Measurements from ENCODE around the gene GFY. TPM values are rescaled to one million over a fixed set of nuclear protein-coding genes. Genes with fewer than 3 reads are reported as not detected.

GFY gene
- total RNA-seq, 2 experiments from 2014 or later, result not detected

DNA sequence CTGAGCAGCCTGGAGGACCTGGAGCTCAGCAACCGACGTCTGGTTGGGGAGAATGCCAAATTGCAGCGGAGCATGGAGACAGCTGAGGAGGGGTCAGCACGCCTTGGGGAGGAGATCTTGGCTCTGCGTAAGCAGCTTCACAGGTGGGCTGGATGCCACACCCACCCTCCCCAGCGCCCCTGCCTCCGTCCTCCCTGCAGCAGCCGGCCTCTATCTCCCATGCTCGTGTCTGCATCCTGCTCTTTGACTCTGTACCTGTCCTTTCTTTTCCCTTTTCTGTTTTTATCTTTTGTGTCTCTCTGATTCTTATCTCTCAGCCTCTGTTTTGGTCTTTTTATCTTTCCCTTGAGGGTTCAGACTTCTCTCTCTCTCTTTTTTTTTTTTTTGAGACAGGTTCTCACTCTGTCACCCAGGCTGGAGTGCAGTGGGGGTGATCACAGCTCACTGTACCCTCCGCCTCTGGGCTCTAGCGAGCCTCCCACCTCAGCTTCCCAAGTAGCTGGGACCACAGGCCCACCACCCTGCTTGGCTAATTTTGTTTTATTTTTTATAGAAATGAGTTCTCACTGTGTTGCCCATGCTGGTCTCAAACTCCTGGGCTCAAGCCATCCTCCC, 27.1 kb upstream of the GFY start:
- Mint-ChIP-seq H3K4me1 (ENCODE audit: low read depth) (peaks cover 10% of the 10 kb centered on the region), H3K36me3 (ENCODE audit: low read depth) (no peaks in the 10 kb centered on the region), H3K27me3 (peaks cover 2% of the 10 kb centered on the region), H3K9me3 (no peaks in the 10 kb centered on the region), H3K27ac (no peak overlapping the region), H3K4me3 (no peak overlapping the region)
- intact Hi-C loops (cut with micrococcal nuclease), result no loop called here
- DNase-seq (no peak), ATAC-seq (no peak)
- TF ChIP-seq, protein P1, sequence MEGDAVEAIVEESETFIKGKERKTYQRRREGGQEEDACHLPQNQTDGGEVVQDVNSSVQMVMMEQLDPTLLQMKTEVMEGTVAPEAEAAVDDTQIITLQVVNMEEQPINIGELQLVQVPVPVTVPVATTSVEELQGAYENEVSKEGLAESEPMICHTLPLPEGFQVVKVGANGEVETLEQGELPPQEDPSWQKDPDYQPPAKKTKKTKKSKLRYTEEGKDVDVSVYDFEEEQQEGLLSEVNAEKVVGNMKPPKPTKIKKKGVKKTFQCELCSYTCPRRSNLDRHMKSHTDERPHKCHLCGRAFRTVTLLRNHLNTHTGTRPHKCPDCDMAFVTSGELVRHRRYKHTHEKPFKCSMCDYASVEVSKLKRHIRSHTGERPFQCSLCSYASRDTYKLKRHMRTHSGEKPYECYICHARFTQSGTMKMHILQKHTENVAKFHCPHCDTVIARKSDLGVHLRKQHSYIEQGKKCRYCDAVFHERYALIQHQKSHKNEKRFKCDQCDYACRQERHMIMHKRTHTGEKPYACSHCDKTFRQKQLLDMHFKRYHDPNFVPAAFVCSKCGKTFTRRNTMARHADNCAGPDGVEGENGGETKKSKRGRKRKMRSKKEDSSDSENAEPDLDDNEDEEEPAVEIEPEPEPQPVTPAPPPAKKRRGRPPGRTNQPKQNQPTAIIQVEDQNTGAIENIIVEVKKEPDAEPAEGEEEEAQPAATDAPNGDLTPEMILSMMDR (IDR thresholded peaks at IDR 0.05), result no peak
- CTCF ChIA-PET, result no interaction called here
- POLR2A ChIA-PET, result interaction anchor here (1.9 kb wide), 1 partner anchor 11 kb away, joined by 5 read pairs; no protein-coding TSS in a partner anchor

DNA sequence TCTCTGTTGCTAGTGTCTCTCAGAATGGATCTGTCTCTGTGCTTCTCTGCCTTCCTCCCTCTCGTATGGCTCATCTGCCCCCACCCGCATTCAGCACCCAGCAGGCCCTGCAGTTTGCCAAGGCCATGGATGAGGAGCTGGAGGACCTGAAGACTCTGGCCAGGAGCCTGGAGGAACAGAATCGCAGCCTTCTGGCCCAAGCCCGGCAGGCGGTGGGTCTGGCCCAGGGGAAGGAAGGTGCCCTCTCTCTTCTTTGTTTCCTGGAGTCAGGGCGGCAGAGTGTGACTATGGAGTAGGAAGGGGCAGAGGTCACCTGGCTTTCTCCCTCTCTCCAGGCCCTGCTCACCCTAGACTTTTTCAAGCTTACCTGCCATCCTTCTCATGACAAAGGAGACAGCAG, 26.3 kb upstream of the GFY start:
- intact Hi-C loops (cut with micrococcal nuclease), result no loop called here
- ATAC-seq (no peak), DNase-seq (no peak)
- Mint-ChIP-seq H3K27ac (no peak overlapping the region), H3K4me3 (no peak overlapping the region), H3K4me1 (ENCODE audit: low read depth) (peaks cover 10% of the 10 kb centered on the region), H3K27me3 (peaks cover 2% of the 10 kb centered on the region), H3K9me3 (no peaks in the 10 kb centered on the region), H3K36me3 (ENCODE audit: low read depth) (no peaks in the 10 kb centered on the region)
- ChIA-PET POLR2A (interaction anchor here (0.6 to 1.9 kb wide), 2 partner anchors 10 to 26 kb away, joined by 3 to 5 read pairs; no protein-coding TSS in a partner anchor), CTCF (interaction anchor here (0.8 kb wide), 1 partner anchor 72 kb away, joined by 4 read pairs; no protein-coding TSS in a partner anchor)
- TF ChIP-seq, protein P1 (IDR thresholded peaks at IDR 0.05), result no peak

- no peaks in the 10 kb centered on the region for H3K9me3 Mint-ChIP-seq
- no peak for DNase-seq
- H3K36me3 Mint-ChIP-seq (ENCODE audit: low read depth), result no peaks in the 10 kb centered on the region
- CTCF ChIA-PET, result interaction anchor here (1.0 kb wide), 1 partner anchor 22 kb away, joined by 3 read pairs; no protein-coding TSS in a partner anchor
- POLR2A ChIA-PET, result no interaction called here
- no peak for ATAC-seq
- no peak overlapping the region for H3K4me3 Mint-ChIP-seq
- H3K27me3 Mint-ChIP-seq, result peaks cover 2% of the 10 kb centered on the region
- intact Hi-C loops (cut with micrococcal nuclease), result no loop called here
- TF ChIP-seq, protein P1 (IDR thresholded peaks at IDR 0.05), result no peak
- H3K4me1 Mint-ChIP-seq (ENCODE audit: low read depth), result peaks cover 10% of the 10 kb centered on the region
- no peak overlapping the region for H3K27ac Mint-ChIP-seq
These were observed 25.2 kb upstream of the GFY start for GRCh38 chr19:49400029-49400428.

GRCh38 chr19:49403404-49404187, 21.6 kb upstream of the GFY start:
- ATAC-seq (peak; percentile 56), DNase-seq (peak; percentile 50)
- Mint-ChIP-seq H3K4me3 (no peak overlapping the region), H3K27me3 (peaks cover under 1% of the 10 kb centered on the region), H3K27ac (no peak overlapping the region), H3K36me3 (ENCODE audit: low read depth) (no peaks in the 10 kb centered on the region), H3K4me1 (ENCODE audit: low read depth) (peaks cover 10% of the 10 kb centered on the region), H3K9me3 (no peaks in the 10 kb centered on the region)
- intact Hi-C loops (cut with micrococcal nuclease), result no loop called here
- ChIA-PET POLR2A (interaction anchor here (0.8 to 1.1 kb wide), 2 partner anchors 18 to 21 kb away, joined by 3 read pairs; partner anchors contain the start of gene GFY), CTCF (interaction anchor here (0.8 to 1.5 kb wide), 2 partner anchors 12 to 13 kb away, joined by 3 to 8 read pairs; no protein-coding TSS in a partner anchor)
- TF ChIP-seq, protein P1 (IDR thresholded peaks at IDR 0.05), result no peak
